Panc1 (cell line): ENCODE measurements around the gene MYRF. TPM values are rescaled to one million over a fixed set of nuclear protein-coding genes. Genes with fewer than 3 reads are reported as not detected.

Source experiments
- ATAC-seq: fragments of 200-7000 bp; cut with Tn5 transposase; 2 replicates; pipeline ENCODE4 v1.9.1; 2020; ENCODE audit warnings: mild to moderate bottlenecking, moderate library complexity
- BruUV-seq: library from RNA; stranded (reverse); fragments of 400-500 nt; replicated peaks from 2 replicates; lab custom pipeline; 2021; lab: Mats Ljungman, UMichigan
- CTCF ChIA-PET: fragments of 300-600 bp; sonication (Branson Sonifier 250); formaldehyde crosslinking; loops from one replicate; lab custom pipeline; 2022; ENCODE audit warnings: antibody characterized with exemption; lab: Charles Lee
- POLR2A ChIA-PET: fragments of 300-600 bp; sonication (Branson Sonifier 250); formaldehyde crosslinking; loops from one replicate; lab custom pipeline; 2022; ENCODE audit warnings: antibody characterized with exemption; lab: Charles Lee
- DNase-seq: peaks from one replicate; pipeline ENCODE4 v3.0.0-alpha.2; 2010; ENCODE audit warnings: low read depth, low spot score
- H3K27ac ChIP-seq: 2 replicates; pipeline ENCODE4 v1.5.1; 2011; ENCODE audit warnings: mild to moderate bottlenecking, low read length, inconsistent platforms
- H3K27me3 ChIP-seq: fragments of 200-500 bp; sonication (Bioruptor generic); 2 replicates; pipeline ENCODE4 v1.6.0; 2014; ENCODE audit warnings: low read length, inconsistent platforms; ENCODE audit not compliant: control insufficient read depth, insufficient read depth
- H3K36me3 ChIP-seq: fragments of 200-500 bp; sonication (Bioruptor generic); 2 replicates; pipeline ENCODE4 v1.5.1; 2014; ENCODE audit warnings: inconsistent platforms, mild to moderate bottlenecking, low read length, moderate library complexity; ENCODE audit not compliant: control insufficient read depth, insufficient read depth
- H3K4me1 ChIP-seq: 2 replicates; pipeline ENCODE4 v1.5.1; 2011; ENCODE audit warnings: inconsistent platforms, mild to moderate bottlenecking, low read length, moderate library complexity; ENCODE audit not compliant: control insufficient read depth, insufficient read depth
- H3K4me3 ChIP-seq, 2 experiments: 2 replicates each; pipeline ENCODE4 v1.5.1; 2011 to 2012; ENCODE audit warnings: low read depth in 2 of 2, low read length in 2 of 2, mild to moderate bottlenecking in 2 of 2, inconsistent platforms in 1 of 2, moderate library complexity in 1 of 2
- H3K9me3 ChIP-seq: fragments of 200-500 bp; sonication (Bioruptor generic); 2 replicates; pipeline ENCODE4 v1.5.1; 2014; ENCODE audit warnings: low read depth, mild to moderate bottlenecking, inconsistent platforms, low read length, moderate library complexity; ENCODE audit not compliant: control insufficient read depth, insufficient read depth
- POLR2AphosphoS5 ChIP-seq: IDR thresholded peaks from 2 replicates; pipeline ENCODE4 v1.6.1; 2012; ENCODE audit warnings: mild to moderate bottlenecking, low read depth, low read length, moderate library complexity
- SIN3A ChIP-seq: IDR thresholded peaks from 2 replicates; pipeline ENCODE4 v1.6.1; 2012; ENCODE audit warnings: low read depth, mild to moderate bottlenecking, low read length, moderate library complexity, borderline replicate concordance; ENCODE audit not compliant: insufficient read depth
- TCF7L2 ChIP-seq: IDR thresholded peaks from 2 replicates; pipeline ENCODE4 v1.6.1; 2011; ENCODE audit warnings: mild to moderate bottlenecking, low read depth, low read length, inconsistent platforms
- in situ Hi-C: cut with HindIII; loops from 2 replicates; pipeline ENCODE4 v1.10.0; 2016; ENCODE audit warnings: low sequenced_read_pairs, low pct_unique_long_range_greater_than_20kb
- intact Hi-C: fragments of 100-400 bp; cut with micrococcal nuclease; formaldehyde crosslinking; loops from one replicate; pipeline ENCODE4 v1.10.0; 2022; ENCODE audit not compliant: unreplicated experiment
- total RNA-seq: library from RNA; stranded (reverse); gene quantifications from one replicate; pipeline ENCODE4 v1.2.1, GENCODE V29; 2021; ENCODE audit not compliant: unreplicated experiment
- TF ChIP-seq, protein P1 (sequence below), 2 experiments: IDR thresholded peaks; 2 replicates each; pipeline ENCODE4 v1.6.1; 2011 to 2012; ENCODE audit warnings: low read depth in 2 of 2, control low read depth in 1 of 2, low read length in 1 of 2, mild to moderate bottlenecking in 1 of 2, moderate library complexity in 1 of 2; ENCODE audit not compliant: insufficient read depth in 1 of 2
- TF ChIP-seq, protein P2 (sequence below): fragments of 450-650 bp; IDR thresholded peaks from 2 replicates; pipeline ENCODE4 v1.5.1; 2017; ENCODE audit warnings: mild to moderate bottlenecking

Gene MYRF
- total RNA-seq, 1 experiment from 2014 or later: 2.8 TPM

DNA sequence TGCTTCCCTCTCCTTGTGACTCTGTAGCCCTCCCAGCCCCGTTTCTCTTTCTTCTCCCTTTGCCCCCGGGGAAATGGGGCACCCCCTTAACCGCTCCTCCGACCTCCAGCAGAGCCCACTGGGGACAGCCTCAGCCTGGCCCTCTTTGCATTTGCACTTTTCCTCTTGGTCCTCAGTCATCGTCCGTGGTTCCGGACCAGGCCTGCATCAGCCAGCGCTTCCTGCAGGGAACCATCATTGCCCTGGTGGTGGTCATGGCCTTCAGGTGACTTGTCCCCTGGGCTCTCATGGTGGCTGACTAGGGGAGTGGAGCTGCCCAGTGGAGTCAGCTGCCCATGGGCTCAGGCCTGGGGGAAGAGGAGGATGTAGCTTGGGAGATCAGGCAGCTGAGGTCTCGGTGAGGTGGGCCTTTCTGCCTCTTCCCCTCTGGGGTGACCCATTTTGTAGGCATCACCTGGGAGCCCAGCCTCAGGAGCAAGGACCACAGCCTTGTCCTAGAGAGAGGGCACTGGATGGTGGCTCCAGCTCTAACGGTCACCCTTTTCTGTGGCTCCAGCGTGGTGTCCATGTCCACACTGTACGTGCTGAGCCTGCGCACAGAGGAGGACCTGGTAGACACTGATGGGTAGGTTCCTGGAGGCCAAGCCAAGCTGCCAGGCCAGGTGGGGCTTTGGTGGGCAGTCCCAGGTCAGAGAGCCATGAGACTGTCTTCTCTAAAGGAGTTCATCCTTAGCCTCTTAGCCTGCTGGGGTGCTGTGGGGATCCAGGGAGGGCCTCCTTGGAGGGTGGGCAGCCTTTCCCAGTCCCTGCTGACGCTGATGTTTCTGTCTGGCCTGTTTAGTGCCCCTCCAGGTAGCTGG, 27.5 kb downstream of the MYRF start:
- no peak for ATAC-seq
- ChIA-PET CTCF (no interaction called here), POLR2A (interaction anchor here (0.6 kb wide), 1 partner anchor 35 kb away, joined by 3 read pairs; no protein-coding TSS in a partner anchor)
- TF ChIP-seq, protein P1, sequence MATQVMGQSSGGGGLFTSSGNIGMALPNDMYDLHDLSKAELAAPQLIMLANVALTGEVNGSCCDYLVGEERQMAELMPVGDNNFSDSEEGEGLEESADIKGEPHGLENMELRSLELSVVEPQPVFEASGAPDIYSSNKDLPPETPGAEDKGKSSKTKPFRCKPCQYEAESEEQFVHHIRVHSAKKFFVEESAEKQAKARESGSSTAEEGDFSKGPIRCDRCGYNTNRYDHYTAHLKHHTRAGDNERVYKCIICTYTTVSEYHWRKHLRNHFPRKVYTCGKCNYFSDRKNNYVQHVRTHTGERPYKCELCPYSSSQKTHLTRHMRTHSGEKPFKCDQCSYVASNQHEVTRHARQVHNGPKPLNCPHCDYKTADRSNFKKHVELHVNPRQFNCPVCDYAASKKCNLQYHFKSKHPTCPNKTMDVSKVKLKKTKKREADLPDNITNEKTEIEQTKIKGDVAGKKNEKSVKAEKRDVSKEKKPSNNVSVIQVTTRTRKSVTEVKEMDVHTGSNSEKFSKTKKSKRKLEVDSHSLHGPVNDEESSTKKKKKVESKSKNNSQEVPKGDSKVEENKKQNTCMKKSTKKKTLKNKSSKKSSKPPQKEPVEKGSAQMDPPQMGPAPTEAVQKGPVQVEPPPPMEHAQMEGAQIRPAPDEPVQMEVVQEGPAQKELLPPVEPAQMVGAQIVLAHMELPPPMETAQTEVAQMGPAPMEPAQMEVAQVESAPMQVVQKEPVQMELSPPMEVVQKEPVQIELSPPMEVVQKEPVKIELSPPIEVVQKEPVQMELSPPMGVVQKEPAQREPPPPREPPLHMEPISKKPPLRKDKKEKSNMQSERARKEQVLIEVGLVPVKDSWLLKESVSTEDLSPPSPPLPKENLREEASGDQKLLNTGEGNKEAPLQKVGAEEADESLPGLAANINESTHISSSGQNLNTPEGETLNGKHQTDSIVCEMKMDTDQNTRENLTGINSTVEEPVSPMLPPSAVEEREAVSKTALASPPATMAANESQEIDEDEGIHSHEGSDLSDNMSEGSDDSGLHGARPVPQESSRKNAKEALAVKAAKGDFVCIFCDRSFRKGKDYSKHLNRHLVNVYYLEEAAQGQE (IDR thresholded peaks at IDR 0.05; ENCODE audit: insufficient read depth in 1 of 2, low read depth in 2 of 2, low read length in 1 of 2): no peak
- TF ChIP-seq TCF7L2 (no peak), POLR2AphosphoS5 (no peak), SIN3A (no peak)
- TF ChIP-seq, protein P2, sequence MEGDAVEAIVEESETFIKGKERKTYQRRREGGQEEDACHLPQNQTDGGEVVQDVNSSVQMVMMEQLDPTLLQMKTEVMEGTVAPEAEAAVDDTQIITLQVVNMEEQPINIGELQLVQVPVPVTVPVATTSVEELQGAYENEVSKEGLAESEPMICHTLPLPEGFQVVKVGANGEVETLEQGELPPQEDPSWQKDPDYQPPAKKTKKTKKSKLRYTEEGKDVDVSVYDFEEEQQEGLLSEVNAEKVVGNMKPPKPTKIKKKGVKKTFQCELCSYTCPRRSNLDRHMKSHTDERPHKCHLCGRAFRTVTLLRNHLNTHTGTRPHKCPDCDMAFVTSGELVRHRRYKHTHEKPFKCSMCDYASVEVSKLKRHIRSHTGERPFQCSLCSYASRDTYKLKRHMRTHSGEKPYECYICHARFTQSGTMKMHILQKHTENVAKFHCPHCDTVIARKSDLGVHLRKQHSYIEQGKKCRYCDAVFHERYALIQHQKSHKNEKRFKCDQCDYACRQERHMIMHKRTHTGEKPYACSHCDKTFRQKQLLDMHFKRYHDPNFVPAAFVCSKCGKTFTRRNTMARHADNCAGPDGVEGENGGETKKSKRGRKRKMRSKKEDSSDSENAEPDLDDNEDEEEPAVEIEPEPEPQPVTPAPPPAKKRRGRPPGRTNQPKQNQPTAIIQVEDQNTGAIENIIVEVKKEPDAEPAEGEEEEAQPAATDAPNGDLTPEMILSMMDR: no peak
- no peak overlapping the region for H3K4me3 ChIP-seq
- in situ Hi-C loops (no loop called here), intact Hi-C loops (no loop called here)
- H3K36me3 ChIP-seq: no peaks in the 10 kb centered on the region
- no peak overlapping the region for H3K27ac ChIP-seq
- no peak for DNase-seq
- no TSS peak for BruUV-seq
- H3K27me3 ChIP-seq: no peaks in the 10 kb centered on the region
- no peaks in the 10 kb centered on the region for H3K9me3 ChIP-seq
- no peaks in the 10 kb centered on the region for H3K4me1 ChIP-seq

DNA sequence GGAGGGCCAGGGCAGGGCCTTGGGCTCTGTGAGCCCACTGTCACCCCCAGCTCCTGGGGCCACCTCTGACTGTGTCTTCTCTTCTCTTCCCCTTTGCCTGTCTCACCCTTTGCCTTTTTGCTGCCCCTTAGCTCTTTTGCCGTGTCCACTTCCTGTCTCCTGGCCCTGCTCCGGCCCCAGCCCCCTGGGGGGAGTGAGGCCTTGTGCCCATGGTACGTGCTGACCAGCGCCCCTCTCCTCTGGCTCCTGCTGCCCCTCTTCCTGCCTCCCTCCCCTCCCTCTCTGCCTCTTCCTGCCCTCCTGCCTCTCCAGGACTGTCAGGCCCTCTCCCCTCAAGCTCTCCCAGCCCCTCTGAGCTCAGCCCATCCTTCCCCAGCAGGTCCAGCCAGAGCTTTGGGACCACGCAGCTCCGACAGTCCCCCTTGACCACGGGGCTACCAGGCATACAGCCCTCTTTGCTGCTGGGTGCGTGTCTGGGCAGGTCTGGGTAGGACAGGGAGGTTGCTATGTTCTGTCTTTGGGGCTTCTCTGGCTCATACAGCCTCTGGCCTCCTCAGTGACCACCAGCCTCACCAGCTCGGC, 28.2 kb downstream of the MYRF start:
- Histone ChIP-seq H3K36me3 (no peaks in the 10 kb centered on the region), H3K4me3 (no peak overlapping the region), H3K9me3 (no peaks in the 10 kb centered on the region), H3K4me1 (no peaks in the 10 kb centered on the region), H3K27ac (no peak overlapping the region), H3K27me3 (no peaks in the 10 kb centered on the region)
- no peak for DNase-seq
- intact Hi-C loops: no loop called here
- BruUV-seq: no TSS peak
- ATAC-seq: no peak
- CTCF ChIA-PET: no interaction called here
- POLR2A ChIA-PET: interaction anchor here (0.6 kb wide), 1 partner anchor 35 kb away, joined by 3 read pairs; no protein-coding TSS in a partner anchor
- in situ Hi-C loops: no loop called here
- TF ChIP-seq, protein P1 (IDR thresholded peaks at IDR 0.05; ENCODE audit: insufficient read depth in 1 of 2, low read depth in 2 of 2, low read length in 1 of 2): no peak
- TF ChIP-seq POLR2AphosphoS5 (no peak), TCF7L2 (no peak), SIN3A (no peak)
- TF ChIP-seq, protein P2: no peak
